Stomach (tissue), 4 donors: ENCODE measurements around the gene HNRNPR.

Experiments used
- CTCF ChIP-seq, 7 experiments: fragments of 450-650 bp in 4 of 7; fragments of 200-600 bp in 3 of 7; sonication (generic) in 3 of 7; IDR thresholded peaks; one replicate each; pipeline ENCODE4 v1.5.1; 2016 to 2019; ENCODE audit warnings: antibody characterized with exemption in 7 of 7, control low read depth in 2 of 7, mild to moderate bottlenecking in 1 of 7
- POLR2A ChIP-seq, 4 donors: fragments of 450-650 bp; IDR thresholded peaks; one replicate each; pipeline ENCODE4 v1.6.1; 2016; ENCODE audit warnings: antibody characterized with exemption in 4 of 4, control low read depth in 2 of 4, mild to moderate bottlenecking in 1 of 4, moderate library complexity in 1 of 4

DNA sequence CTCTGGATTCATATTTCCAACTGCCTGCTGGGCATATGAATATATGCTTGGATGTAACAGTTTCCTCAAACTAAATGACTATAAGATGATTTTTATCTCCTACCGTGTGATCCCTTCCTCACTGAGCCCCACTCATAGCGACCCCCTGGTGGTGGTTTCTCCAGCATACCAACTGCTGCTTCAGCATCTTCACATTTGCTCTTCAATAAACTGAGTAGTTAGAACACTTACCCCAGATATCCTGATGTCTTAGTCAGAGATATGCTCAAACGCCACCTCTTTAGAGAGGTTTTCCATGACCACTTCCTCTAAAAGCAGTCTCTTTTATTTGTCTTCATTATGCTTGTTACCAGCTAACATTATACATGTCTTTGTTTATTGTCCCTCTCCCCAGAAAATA, 10.2 kb upstream of the HNRNPR start:
- no peak for TF ChIP-seq CTCF (IDR thresholded peaks at IDR 0.05)
- no peak for TF ChIP-seq POLR2A (IDR thresholded peaks at IDR 0.05)
